SK-N-MC (cell line): ENCODE results near the gene CRACDL.

ENCODE experiments used
- DNase-seq: peaks from one replicate; pipeline ENCODE4 v3.0.0-alpha.2; 2011; ENCODE audit warnings: low read depth, low spot score
- H3K27ac ChIP-seq: fragments of 200-600 bp; sonication (generic); 2 replicates; pipeline ENCODE4 v1.5.1; 2016; ENCODE audit warnings: mixed run types
- H3K36me3 ChIP-seq: fragments of 200-600 bp; sonication (generic); 2 replicates; pipeline ENCODE4 v1.6.1; 2017; ENCODE audit warnings: antibody characterized with exemption, low read length, mixed read lengths; ENCODE audit not compliant: insufficient read depth
- H3K4me3 ChIP-seq: fragments of 200-600 bp; sonication (generic); 2 replicates; pipeline ENCODE4 v1.5.1; 2016
- H3K9ac ChIP-seq: fragments of 200-600 bp; sonication (generic); 2 replicates; pipeline ENCODE4 v1.8.0; 2017; ENCODE audit warnings: mixed run types, mixed read lengths; ENCODE audit not compliant: insufficient read length
- H3K9me3 ChIP-seq: fragments of 200-600 bp; sonication (generic); 2 replicates; pipeline ENCODE4 v1.6.1; 2017; ENCODE audit warnings: low read depth, mild to moderate bottlenecking, antibody characterized with exemption, low read length, moderate library complexity, mixed read lengths
- EZH2 ChIP-seq: fragments of 200-600 bp; sonication (generic); IDR thresholded peaks from one replicate; pipeline ENCODE4 v1.6.1; 2017; ENCODE audit warnings: antibody characterized with exemption
- FOXP2 ChIP-seq: optimal IDR thresholded peaks from 2 replicates; pipeline ENCODE3; 2011; ENCODE audit warnings: mild to moderate bottlenecking, moderate library complexity; ENCODE audit not compliant: insufficient read depth; ENCODE audit errors: extremely low read length, control extremely low read depth
- POLR2AphosphoS5 ChIP-seq: IDR thresholded peaks from 2 replicates; pipeline ENCODE4 v1.6.1; 2012; ENCODE audit warnings: mild to moderate bottlenecking, low read depth, low read length, borderline replicate concordance

The CRACDL gene

DNA sequence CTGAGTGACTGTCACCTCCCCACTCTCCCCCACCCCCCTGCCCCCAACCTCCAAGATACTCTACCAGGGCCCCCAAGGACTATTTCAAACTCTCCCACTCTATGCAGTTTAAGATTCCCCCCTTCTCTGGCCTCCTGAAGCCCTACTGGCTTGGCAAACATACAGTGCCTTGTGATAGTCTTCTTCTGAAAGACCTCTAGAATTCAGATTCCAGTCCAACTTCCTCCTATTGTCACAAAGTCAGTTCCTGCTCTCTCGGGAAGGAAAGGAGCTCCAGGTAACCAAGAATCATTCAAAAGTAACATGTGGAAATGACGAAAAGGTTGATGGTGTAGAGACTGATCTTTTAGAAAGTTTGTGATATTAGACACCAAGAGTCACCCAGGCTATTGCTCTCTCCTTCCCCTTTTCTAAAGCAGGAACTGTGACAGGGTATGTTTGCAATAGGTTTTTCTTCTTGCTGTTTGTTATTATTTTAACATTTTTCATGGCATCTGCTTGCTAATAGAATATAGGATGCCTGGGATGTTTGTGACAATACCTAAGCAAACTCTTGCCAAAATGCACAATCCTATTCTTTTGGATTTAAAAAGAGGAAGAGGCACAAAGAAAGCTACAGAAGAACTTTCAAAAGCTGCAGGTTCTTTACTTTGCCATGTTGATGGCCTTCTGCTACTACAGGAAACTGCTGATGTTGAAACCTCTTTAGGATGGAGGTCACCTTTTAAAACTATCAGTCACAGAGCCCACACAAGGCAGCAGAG is 111.6 kb downstream of the CRACDL start:
- no peak for TF ChIP-seq EZH2
- TF ChIP-seq FOXP2, result no peak
- no peak for TF ChIP-seq POLR2AphosphoS5
- Histone ChIP-seq H3K9ac (no peak overlapping the region), H3K27ac (no peak overlapping the region), H3K4me3 (no peak overlapping the region), H3K36me3 (no peaks in the 10 kb centered on the region), H3K9me3 (no peaks in the 10 kb centered on the region)
- DNase-seq, result no peak

- Histone ChIP-seq H3K4me3 (no peak overlapping the region), H3K9ac (no peak overlapping the region), H3K27ac (no peak overlapping the region), H3K9me3 (no peaks in the 10 kb centered on the region), H3K36me3 (no peaks in the 10 kb centered on the region)
- DNase-seq, result no peak
- TF ChIP-seq POLR2AphosphoS5, result no peak
- TF ChIP-seq EZH2, result no peak
- no peak for TF ChIP-seq FOXP2
Measured at GRCh38 chr2:98823196-98824170, 112.5 kb downstream of the CRACDL start.

DNA sequence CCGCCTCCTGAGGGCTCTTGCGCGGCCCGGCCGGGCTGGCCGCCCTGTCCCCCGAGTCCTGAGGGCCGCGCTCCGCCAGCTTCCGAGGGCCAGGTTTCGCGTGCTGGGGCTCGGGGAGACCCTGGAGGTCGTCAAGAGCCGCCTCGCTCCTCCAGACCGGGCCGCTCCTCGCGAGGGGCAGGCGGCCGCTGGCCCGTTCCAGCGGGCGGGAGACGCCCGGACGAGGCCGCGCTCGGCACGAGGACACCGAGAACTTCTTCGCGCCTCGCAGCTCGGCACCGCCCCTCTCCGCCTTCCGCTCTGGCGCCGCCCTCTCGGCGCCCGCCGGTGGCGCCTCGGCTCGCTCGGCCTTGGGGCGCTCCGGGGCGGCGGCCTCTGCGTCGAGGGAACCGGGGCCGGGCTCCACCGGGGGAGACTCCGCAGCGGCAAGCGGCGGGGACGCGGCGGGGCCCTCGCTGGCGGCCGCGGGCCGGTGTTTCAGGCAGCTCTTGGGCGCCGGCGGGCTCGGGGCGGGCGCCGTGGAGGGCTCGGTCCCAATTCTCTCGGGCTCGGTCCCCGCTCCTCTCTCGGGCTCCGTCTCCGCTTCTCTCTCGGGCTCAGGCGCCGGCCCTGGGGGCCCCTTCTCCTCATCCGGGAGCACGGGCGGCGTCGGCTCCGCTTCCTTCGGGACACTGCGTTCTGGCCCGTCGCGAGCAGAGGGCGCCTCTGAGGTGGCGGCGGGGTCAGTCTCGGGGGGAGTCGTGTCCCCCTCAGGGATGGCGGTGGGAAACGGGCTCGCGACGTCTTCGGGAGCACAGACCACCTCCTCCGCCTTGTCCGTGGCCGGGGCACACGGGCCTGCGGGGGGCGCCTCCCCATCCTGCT is 113.5 kb downstream of the CRACDL start:
- H3K9me3 ChIP-seq, result no peaks in the 10 kb centered on the region
- no peak overlapping the region for H3K4me3 ChIP-seq
- no peak overlapping the region for H3K9ac ChIP-seq
- no peak for TF ChIP-seq EZH2
- no peak for TF ChIP-seq POLR2AphosphoS5
- no peak for TF ChIP-seq FOXP2
- no peak overlapping the region for H3K27ac ChIP-seq
- H3K36me3 ChIP-seq, result no peaks in the 10 kb centered on the region
- no peak for DNase-seq

DNA sequence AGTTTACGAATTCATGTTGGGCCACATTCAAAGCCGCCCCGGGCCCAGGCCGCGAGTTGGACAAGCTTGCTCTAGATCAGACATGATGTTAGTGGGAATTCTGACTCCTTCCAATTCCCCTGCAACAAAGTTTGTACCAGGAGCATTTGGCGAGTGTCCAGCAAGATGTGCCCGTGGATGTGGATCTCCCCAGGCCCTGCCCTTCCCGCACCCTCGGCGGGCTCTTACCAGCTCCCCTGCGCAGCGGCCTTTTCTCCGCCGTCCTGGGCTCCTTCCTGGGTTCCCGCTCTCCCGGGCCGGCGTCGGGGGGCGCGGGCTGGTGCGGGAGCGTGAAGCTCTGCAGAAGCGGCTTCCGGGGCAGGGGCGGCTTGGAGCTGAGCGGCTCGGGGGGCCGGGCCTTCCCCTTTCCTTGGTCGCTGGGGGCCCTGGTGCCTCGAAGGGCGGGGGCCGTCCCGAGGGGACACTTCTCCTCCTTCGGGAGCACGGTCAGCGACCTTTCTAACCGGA is 114.3 kb downstream of the CRACDL start:
- H3K4me3 ChIP-seq, result no peak overlapping the region
- H3K9me3 ChIP-seq, result no peaks in the 10 kb centered on the region
- H3K36me3 ChIP-seq, result no peaks in the 10 kb centered on the region
- TF ChIP-seq POLR2AphosphoS5 (no peak), FOXP2 (no peak), EZH2 (no peak)
- no peak overlapping the region for H3K27ac ChIP-seq
- H3K9ac ChIP-seq, result no peak overlapping the region
- no peak for DNase-seq

DNA sequence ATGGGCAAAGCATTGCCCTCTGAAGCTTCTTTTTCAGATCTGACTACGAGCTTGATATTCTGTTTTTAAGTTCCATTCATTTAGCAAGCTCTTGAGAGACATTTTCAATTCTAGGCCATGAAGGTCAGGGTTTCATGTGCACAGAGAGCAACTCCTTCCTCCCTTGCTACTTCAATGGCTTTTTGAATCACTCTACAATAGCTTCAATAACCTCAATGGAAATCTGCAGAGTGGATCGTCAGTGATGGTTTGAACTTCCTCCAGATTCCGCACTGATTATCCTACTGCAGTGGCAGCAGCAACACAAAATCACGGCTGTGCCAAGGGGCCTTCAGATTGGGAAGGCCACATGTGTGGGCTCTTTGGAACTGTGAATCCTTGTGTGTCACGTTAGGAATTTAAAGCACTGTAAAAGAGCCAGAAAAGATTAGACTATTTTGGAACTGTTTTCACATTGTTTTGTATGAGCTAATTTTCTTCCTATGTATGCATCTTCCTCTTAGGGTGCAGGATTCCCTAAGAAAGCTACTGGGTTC is 116.7 kb downstream of the CRACDL start:
- Histone ChIP-seq H3K36me3 (no peaks in the 10 kb centered on the region), H3K9ac (no peak overlapping the region), H3K4me3 (no peak overlapping the region), H3K27ac (no peak overlapping the region), H3K9me3 (no peaks in the 10 kb centered on the region)
- no peak for DNase-seq
- no peak for TF ChIP-seq POLR2AphosphoS5

DNA sequence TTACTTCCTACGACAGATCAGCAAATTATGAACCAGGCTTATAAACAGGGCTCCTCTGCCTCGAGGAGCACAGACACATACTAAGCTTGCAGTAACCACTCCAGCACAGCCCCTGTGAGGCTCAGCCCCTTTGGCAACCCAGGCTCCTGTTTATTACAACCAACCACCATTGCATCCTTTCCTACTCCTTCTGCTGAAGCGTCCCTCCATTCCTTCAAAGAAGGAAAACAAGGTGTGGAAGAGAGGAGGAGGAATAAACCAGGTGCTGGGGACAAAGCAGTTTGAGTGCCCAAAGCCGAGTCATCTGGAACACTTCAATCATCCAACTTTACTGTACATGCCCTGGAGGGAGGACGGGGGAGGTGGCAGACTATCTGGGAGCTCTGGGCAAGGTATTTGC is 117.9 kb downstream of the CRACDL start:
- H3K9me3 ChIP-seq, result no peaks in the 10 kb centered on the region
- peak overlapping the region; percentile 32; the same call in 1 of the 2 replicates for H3K27ac ChIP-seq
- TF ChIP-seq POLR2AphosphoS5 (no peak), EZH2 (no peak), FOXP2 (no peak)
- no peak overlapping the region for H3K9ac ChIP-seq
- DNase-seq, result no peak
- no peaks in the 10 kb centered on the region for H3K36me3 ChIP-seq
- no peak overlapping the region for H3K4me3 ChIP-seq

GRCh38 chr2:98816281-98816680 is 119.7 kb downstream of the CRACDL start:
- Histone ChIP-seq H3K9me3 (no peaks in the 10 kb centered on the region), H3K36me3 (no peaks in the 10 kb centered on the region), H3K9ac (no peak overlapping the region), H3K4me3 (no peak overlapping the region), H3K27ac (no peak overlapping the region)
- TF ChIP-seq POLR2AphosphoS5, result no peak
- TF ChIP-seq FOXP2, result no peak
- TF ChIP-seq EZH2, result no peak
- no peak for DNase-seq

DNA sequence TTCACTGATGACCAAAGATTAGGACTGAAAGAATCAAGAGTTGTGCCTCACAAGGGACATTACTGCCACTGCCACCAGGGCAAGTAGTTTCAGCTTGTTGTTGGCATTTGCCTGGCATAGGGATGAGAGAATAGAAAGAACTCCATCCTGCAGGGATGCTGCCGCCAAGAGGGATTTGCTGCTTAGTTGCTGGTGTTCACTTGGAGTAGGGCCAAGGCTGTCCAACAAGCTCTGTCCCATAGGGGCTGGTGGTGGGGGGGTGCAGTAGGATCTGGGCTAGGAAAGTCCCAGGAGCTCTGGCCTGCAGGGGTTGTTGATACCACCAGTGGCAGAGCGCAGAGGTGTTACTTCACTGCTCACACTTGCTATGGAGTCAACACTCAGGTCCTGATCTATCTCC is 120.2 kb downstream of the CRACDL start:
- TF ChIP-seq POLR2AphosphoS5 (no peak), FOXP2 (no peak)
- Histone ChIP-seq H3K36me3 (no peaks in the 10 kb centered on the region), H3K9ac (no peak overlapping the region), H3K9me3 (no peaks in the 10 kb centered on the region), H3K27ac (no peak overlapping the region), H3K4me3 (no peak overlapping the region)
- DNase-seq, result no peak
